ENCODE data around the gene CCR9.

GRCh38 chr3:45943207-45943846 is 57.0 kb downstream of the CCR9 start, which contains the start of gene CXCR6:
- TF ChIP-seq, protein P1, sequence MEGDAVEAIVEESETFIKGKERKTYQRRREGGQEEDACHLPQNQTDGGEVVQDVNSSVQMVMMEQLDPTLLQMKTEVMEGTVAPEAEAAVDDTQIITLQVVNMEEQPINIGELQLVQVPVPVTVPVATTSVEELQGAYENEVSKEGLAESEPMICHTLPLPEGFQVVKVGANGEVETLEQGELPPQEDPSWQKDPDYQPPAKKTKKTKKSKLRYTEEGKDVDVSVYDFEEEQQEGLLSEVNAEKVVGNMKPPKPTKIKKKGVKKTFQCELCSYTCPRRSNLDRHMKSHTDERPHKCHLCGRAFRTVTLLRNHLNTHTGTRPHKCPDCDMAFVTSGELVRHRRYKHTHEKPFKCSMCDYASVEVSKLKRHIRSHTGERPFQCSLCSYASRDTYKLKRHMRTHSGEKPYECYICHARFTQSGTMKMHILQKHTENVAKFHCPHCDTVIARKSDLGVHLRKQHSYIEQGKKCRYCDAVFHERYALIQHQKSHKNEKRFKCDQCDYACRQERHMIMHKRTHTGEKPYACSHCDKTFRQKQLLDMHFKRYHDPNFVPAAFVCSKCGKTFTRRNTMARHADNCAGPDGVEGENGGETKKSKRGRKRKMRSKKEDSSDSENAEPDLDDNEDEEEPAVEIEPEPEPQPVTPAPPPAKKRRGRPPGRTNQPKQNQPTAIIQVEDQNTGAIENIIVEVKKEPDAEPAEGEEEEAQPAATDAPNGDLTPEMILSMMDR (IDR thresholded peaks at IDR 0.05) = no peak
- TF ChIP-seq POLR2A (IDR thresholded peaks at IDR 0.05) = peak in 1 of 2 donors; percentile 49
